Neural cell (in vitro differentiated cells): ENCODE measurements around the gene SPDYE18.
"Not testable (repeated sequence)": the region's sequence is repeated elsewhere in the genome, so short reads cannot be mapped to it uniquely, and the experiment has no call there.

Experiments used
- EP300 ChIP-seq: fragments of 450-650 bp; conservative IDR thresholded peaks from 2 replicates; pipeline ENCODE4 v1.6.1; 2014; ENCODE audit warnings: antibody characterized with exemption, mild to moderate bottlenecking, moderate library complexity; ENCODE audit not compliant: poor library complexity, severe bottlenecking
- EZH2 ChIP-seq: fragments of 200-600, 300-800 bp; shearing (Covaris generic), sonication (generic); IDR thresholded peaks from 2 replicates; pipeline ENCODE4 v1.6.1; 2014; ENCODE audit warnings: antibody characterized with exemption, low read length, borderline replicate concordance, mild to moderate bottlenecking; ENCODE audit not compliant: insufficient read depth, poor library complexity, severe bottlenecking
- MXI1 ChIP-seq: fragments of 450-650 bp; conservative IDR thresholded peaks from 2 replicates; pipeline ENCODE4 v1.6.1; 2014; ENCODE audit warnings: antibody characterized with exemption, mild to moderate bottlenecking; ENCODE audit not compliant: poor library complexity, severe bottlenecking
- POLR2AphosphoS5 ChIP-seq: IDR thresholded peaks from 2 replicates; pipeline ENCODE4 v1.6.1; 2012
- RAD21 ChIP-seq: fragments of 450-650 bp; conservative IDR thresholded peaks from 2 replicates; pipeline ENCODE4 v1.6.1; 2014; ENCODE audit warnings: antibody characterized with exemption, mild to moderate bottlenecking, moderate library complexity
- REST ChIP-seq: IDR thresholded peaks from 2 replicates; pipeline ENCODE4 v1.6.1; 2012; ENCODE audit warnings: borderline replicate concordance
- SMC3 ChIP-seq: fragments of 450-650 bp; conservative IDR thresholded peaks from 2 replicates; pipeline ENCODE4 v1.6.1; 2014; ENCODE audit warnings: antibody characterized with exemption, mild to moderate bottlenecking, moderate library complexity; ENCODE audit not compliant: poor library complexity
- TAF1 ChIP-seq: IDR thresholded peaks from 2 replicates; pipeline ENCODE4 v1.6.1; 2012; ENCODE audit warnings: low read depth
- TF ChIP-seq, protein P1 (sequence below): fragments of 450-650 bp; IDR thresholded peaks from 2 replicates; pipeline ENCODE4 v1.5.1; 2014; ENCODE audit warnings: antibody characterized with exemption, mild to moderate bottlenecking, moderate library complexity; ENCODE audit not compliant: poor library complexity, severe bottlenecking

- TF ChIP-seq POLR2AphosphoS5, EP300, MXI1, EZH2, REST, SMC3, TAF1, RAD21: not testable (repeated sequence)
- TF ChIP-seq, protein P1, sequence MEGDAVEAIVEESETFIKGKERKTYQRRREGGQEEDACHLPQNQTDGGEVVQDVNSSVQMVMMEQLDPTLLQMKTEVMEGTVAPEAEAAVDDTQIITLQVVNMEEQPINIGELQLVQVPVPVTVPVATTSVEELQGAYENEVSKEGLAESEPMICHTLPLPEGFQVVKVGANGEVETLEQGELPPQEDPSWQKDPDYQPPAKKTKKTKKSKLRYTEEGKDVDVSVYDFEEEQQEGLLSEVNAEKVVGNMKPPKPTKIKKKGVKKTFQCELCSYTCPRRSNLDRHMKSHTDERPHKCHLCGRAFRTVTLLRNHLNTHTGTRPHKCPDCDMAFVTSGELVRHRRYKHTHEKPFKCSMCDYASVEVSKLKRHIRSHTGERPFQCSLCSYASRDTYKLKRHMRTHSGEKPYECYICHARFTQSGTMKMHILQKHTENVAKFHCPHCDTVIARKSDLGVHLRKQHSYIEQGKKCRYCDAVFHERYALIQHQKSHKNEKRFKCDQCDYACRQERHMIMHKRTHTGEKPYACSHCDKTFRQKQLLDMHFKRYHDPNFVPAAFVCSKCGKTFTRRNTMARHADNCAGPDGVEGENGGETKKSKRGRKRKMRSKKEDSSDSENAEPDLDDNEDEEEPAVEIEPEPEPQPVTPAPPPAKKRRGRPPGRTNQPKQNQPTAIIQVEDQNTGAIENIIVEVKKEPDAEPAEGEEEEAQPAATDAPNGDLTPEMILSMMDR = not testable (repeated sequence)
Observed at GRCh38 chr7:77002104-77002503, 60.3 kb downstream of the SPDYE18 start.
